GM08714 (cell line): Measurements from ENCODE around the gene RANBP9.

Experiments used
- H3K4me3 ChIP-seq: fragments of 200-500 bp; sonication (Bioruptor generic); 2 replicates; pipeline ENCODE4 v1.5.1; 2014; ENCODE audit warnings: mild to moderate bottlenecking, low read length, inconsistent platforms
- ZNF274 ChIP-seq: IDR thresholded peaks from 2 replicates; pipeline ENCODE4 v1.6.1; 2012; ENCODE audit warnings: mild to moderate bottlenecking, low read depth, low read length

Gene RANBP9

GRCh38 chr6:13711733-13712598 is at the start of gene RANBP9:
Gene RANBP9 (minus strand): TSS chr6:13711835. CDS start chr6:13711505, 330 bp downstream.
- no peak for TF ChIP-seq ZNF274
- peak within 1 kb of the TSS; percentile 99 for H3K4me3 ChIP-seq

GRCh38 chr6:13760307-13761304 is 49.0 kb upstream of the RANBP9 start:
- no peak for TF ChIP-seq ZNF274
- H3K4me3 ChIP-seq = no peak overlapping the region

DNA sequence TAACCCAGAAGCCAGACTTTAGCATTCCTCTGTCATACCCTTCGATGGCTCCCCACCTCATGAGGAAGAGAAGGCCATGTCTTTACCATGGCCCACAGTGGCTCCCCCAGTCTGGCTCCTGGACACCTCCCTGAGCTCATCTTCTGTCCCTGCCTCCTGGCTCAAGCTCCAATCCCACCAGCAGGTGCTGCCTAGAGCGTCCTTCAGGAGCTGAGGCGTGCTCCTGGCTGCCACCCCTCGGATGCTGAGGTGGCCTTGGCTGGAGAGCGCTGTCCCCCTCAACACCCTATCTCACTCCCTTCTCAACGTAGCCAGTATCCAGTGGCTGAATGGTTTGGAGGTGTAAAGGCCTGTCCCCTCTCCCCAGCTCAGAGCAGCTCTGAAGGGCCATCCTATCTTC is 47.4 kb upstream of the RANBP9 start:
- no peak for TF ChIP-seq ZNF274

GRCh38 chr6:13754644-13755043 is 43.0 kb upstream of the RANBP9 start:
- no peak for TF ChIP-seq ZNF274

More for the DNA sequence above, 47.4 kb upstream of the RANBP9 start:
- H3K4me3 ChIP-seq = no peak overlapping the region

DNA sequence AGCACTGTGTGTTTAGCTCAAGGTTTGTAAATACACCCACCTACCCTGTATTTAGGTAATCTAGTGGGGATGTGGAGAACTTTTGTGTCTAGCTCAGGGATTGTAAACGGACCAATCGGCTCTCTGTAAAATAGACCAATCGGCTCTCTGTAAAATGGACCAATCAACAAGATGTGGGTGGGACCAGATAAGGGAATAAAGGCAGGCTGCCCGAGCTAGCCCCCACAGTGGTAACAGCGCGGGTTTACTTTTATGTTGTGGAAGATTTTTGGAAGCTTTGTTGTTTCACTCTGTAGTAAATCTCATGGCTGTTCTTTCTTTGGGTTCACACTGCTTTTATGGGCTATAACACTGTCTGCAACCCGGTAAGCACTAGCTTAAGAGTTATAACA is 32.1 kb upstream of the RANBP9 start:
- no peak for TF ChIP-seq ZNF274

More at GRCh38 chr6:13754644-13755043, 43.0 kb upstream of the RANBP9 start:
- H3K4me3 ChIP-seq = no peak overlapping the region

GRCh38 chr6:13742961-13743735 is 31.5 kb upstream of the RANBP9 start:
- TF ChIP-seq ZNF274 = no peak
- no peak overlapping the region; the same call in 1 of the 2 replicates for H3K4me3 ChIP-seq

More for the DNA sequence above, 32.1 kb upstream of the RANBP9 start:
- no peak overlapping the region; the same call in 1 of the 2 replicates for H3K4me3 ChIP-seq

DNA sequence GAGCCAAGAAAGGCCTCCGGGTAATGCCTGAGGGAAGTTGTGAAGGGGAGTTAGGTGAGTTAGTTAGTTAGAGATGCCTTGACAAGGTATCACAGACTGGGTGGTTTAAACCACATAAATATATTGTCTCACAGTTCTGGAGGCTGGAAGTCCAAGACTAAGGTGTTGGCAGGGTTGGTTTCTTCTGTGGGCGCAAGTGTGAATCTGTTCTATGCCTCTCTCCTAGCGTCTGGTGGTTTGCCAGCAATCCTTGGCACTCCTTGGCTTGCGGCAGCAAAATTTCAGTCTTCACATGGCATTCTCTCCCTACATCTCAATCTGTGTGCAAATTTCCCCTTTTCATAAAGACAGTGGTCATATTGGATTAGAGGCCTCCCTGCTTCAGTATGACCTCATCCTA is 29.7 kb upstream of the RANBP9 start:
- no peak for TF ChIP-seq ZNF274
- H3K4me3 ChIP-seq = no peak overlapping the region

DNA sequence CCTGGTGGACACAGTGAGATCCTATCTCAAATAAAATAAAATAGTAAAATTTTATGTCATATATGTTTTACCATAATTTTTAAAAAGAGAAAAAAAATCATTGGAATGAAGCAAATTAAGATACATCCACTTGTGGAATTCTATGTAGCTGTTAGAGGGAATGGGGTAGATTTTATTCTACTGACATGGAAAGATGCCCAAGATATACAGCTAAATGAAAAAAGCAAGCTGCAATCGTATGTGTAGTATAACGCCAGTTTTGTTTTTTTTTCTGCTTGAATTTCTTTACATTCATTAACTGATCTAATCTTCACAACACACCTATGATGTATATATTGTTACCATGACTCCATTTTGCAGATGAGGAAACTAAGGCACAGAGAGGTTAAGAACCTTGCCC is 23.4 kb upstream of the RANBP9 start:
- no peak overlapping the region for H3K4me3 ChIP-seq
- TF ChIP-seq ZNF274 = no peak

GRCh38 chr6:13733178-13733887 is 21.7 kb upstream of the RANBP9 start:
- no peak for TF ChIP-seq ZNF274
- H3K4me3 ChIP-seq = no peak overlapping the region

DNA sequence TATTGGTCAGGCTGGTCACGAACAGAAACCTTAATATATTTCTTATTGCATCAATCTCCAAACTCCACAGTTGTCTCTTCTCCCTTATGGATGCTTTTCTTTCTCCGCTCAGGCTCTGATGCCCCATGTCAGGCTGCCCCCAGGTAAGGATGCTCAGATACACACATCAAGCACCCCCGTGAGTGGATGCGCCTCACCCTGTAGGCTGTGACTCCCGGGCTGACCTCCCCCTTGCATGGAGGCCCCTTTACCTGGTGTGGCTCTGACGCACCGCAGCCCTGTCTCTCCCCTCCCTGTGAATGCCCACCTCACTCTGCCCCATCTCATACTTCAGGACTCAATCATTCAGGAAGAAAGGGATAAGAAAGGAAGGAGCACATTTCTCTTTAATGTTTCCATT is 19.1 kb upstream of the RANBP9 start:
- TF ChIP-seq ZNF274 = no peak
- H3K4me3 ChIP-seq = no peak overlapping the region

DNA sequence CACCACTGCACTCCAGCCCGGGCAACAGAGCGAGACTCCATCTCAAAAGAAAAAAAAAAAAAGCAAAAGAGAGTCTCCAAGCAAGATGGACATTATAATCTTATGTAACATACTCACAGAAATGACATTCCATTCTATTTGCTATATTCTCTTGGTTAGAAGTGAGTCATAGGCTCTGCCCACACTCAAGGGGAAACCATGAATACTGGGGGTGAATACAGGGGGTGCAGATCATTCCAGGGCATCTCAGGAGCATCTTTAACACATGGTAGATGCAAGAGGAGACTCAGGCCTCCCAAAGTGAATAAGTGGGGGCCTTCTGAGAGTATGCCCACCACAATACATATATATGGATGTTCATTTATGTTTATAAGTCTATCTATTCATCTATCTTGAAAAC is 18.3 kb upstream of the RANBP9 start:
- TF ChIP-seq ZNF274 = no peak
- no peak overlapping the region for H3K4me3 ChIP-seq

GRCh38 chr6:13725570-13725969 is 13.9 kb upstream of the RANBP9 start:
- no peak overlapping the region for H3K4me3 ChIP-seq
- TF ChIP-seq ZNF274 = no peak

DNA sequence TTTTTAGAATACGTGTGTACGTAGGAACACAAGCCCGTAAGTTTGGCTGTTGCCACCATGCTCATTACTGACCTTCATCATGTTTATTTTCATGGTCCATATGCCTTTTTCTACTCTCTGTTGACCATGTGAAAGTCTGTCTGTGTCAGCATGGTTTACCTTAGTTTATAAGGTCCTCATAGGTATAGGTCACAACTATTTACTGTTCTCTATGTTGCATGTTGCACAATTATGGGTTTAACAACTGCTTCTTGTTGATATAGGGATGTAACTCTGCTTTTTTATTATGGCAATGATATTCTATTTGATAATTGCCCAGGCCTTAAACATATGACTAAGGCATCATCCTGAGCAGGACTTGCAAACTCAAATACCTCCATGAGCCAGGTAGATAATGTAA is 13.4 kb upstream of the RANBP9 start:
- no peak overlapping the region for H3K4me3 ChIP-seq
- no peak for TF ChIP-seq ZNF274
